Activated naive CD4-positive, alpha-beta T cell treated with anti-CD3 and anti-CD28 coated beads for 36 hours (primary cell): ENCODE measurements around the gene IFI27. TPM values are rescaled to one million over a fixed set of nuclear protein-coding genes. Genes with fewer than 3 reads are reported as not detected.

Experiments used
- CTCF ChIA-PET: fragments of 350-600 bp; sonication (Branson Sonifier 250); formaldehyde crosslinking; loops from one replicate; lab custom pipeline; 2021; ENCODE audit warnings: antibody characterized with exemption; lab: Charles Lee
- DNase-seq: peaks from one replicate; pipeline ENCODE4 v3.0.0-alpha.2; 2020
- H3K27ac Mint-ChIP-seq: one replicate; pipeline ENCODE4 v1.8.0; 2021; ENCODE audit warnings: mild to moderate bottlenecking, mixed read lengths
- H3K27me3 Mint-ChIP-seq: one replicate; pipeline ENCODE4 v1.8.0; 2021; ENCODE audit warnings: low read depth, mixed read lengths
- H3K36me3 Mint-ChIP-seq: one replicate; pipeline ENCODE4 v1.8.0; 2021; ENCODE audit warnings: low read depth, mixed read lengths
- H3K4me1 Mint-ChIP-seq: one replicate; pipeline ENCODE4 v1.8.0; 2021; ENCODE audit warnings: low read depth, mixed read lengths
- H3K4me3 Mint-ChIP-seq: one replicate; pipeline ENCODE4 v1.8.0; 2021; ENCODE audit warnings: mild to moderate bottlenecking, moderate library complexity, mixed read lengths
- H3K9me3 Mint-ChIP-seq: one replicate; pipeline ENCODE4 v1.8.0; 2021; ENCODE audit warnings: mixed read lengths
- intact Hi-C: fragments of 100-400 bp; cut with micrococcal nuclease; formaldehyde crosslinking; loops from one replicate; pipeline ENCODE4 v1.15.1; 2023
- total RNA-seq, 2 experiments: library from RNA; stranded (reverse); gene quantifications; one replicate each; pipeline ENCODE4 v1.2.3, GENCODE V29; 2021

IFI27 gene
- total RNA-seq, 2 experiments from 2014 or later, result 1.5 to 2.3 TPM

GRCh38 chr14:94128216-94128839, 17.8 kb downstream of the IFI27 start:
- H3K27ac Mint-ChIP-seq, result peak overlapping the region; percentile 68
- peaks cover 16% of the 10 kb centered on the region for H3K4me1 Mint-ChIP-seq
- H3K9me3 Mint-ChIP-seq, result no peaks in the 10 kb centered on the region
- CTCF ChIA-PET, result interaction anchor here (0.5 to 6.0 kb wide), 13 partner anchors 8 to 1681 kb away, joined by 3 to 38 read pairs (median 3); partner anchors contain the start of genes DDX24 and IFI27L1
- H3K27me3 Mint-ChIP-seq, result no peaks in the 10 kb centered on the region
- intact Hi-C loops, result loop anchor here (2.0 kb wide), 2 partner anchors 92 to 190 kb away; no protein-coding TSS in a partner anchor
- peaks cover 4% of the 10 kb centered on the region for H3K36me3 Mint-ChIP-seq
- H3K4me3 Mint-ChIP-seq, result peak overlapping the region; percentile 88
- DNase-seq, result no peak

- intact Hi-C loops, result loop anchor here (1.0 to 2.0 kb wide), 4 partner anchors 48 to 190 kb away; partner anchors contain the start of genes DDX24, IFI27L1 and OTUB2
- Mint-ChIP-seq H3K36me3 (peaks cover 4% of the 10 kb centered on the region), H3K27me3 (no peaks in the 10 kb centered on the region), H3K4me3 (peak within 1 kb of the TSS; percentile 88), H3K4me1 (peaks cover 16% of the 10 kb centered on the region), H3K27ac (peak within 1 kb of the TSS; percentile 68), H3K9me3 (no peaks in the 10 kb centered on the region)
- CTCF ChIA-PET, result interaction anchor here (0.6 to 6.0 kb wide), 13 partner anchors 8 to 189 kb away, joined by 3 to 82 read pairs (median 4); partner anchors contain the start of genes DDX24 and IFI27L1
- peak; percentile 88 for DNase-seq
Observed at GRCh38 chr14:94129111-94129757, 18.7 kb downstream of the IFI27 start, which contains the start of gene IFI27L2. Gene IFI27L2 (minus strand): TSS chr14:94129604. CDS start chr14:94129564, 40 bp downstream.

- H3K36me3 Mint-ChIP-seq, result peaks cover 4% of the 10 kb centered on the region
- DNase-seq, result peak; percentile 56
- intact Hi-C loops, result loop anchor here (1.0 to 2.0 kb wide), 4 partner anchors 49 to 191 kb away; partner anchors contain the start of genes DDX24, IFI27L1 and OTUB2
- CTCF ChIA-PET, result interaction anchor here (0.6 to 5.0 kb wide), 9 partner anchors 11 to 356 kb away, joined by 3 to 82 read pairs (median 5); no protein-coding TSS in a partner anchor
- no peaks in the 10 kb centered on the region for H3K27me3 Mint-ChIP-seq
- H3K4me1 Mint-ChIP-seq, result peaks cover 16% of the 10 kb centered on the region
- peak overlapping the region; percentile 88 for H3K4me3 Mint-ChIP-seq
- no peaks in the 10 kb centered on the region for H3K9me3 Mint-ChIP-seq
- H3K27ac Mint-ChIP-seq, result no peak overlapping the region
Observed at GRCh38 chr14:94129758-94130414, 19.4 kb downstream of the IFI27 start.

- H3K9me3 Mint-ChIP-seq, result peaks cover 7% of the 10 kb centered on the region
Observed at GRCh38 chr14:94132285-94132887, 21.9 kb downstream of the IFI27 start.

GRCh38 chr14:94135476-94135875, 24.9 kb downstream of the IFI27 start:
- intact Hi-C loops, result no loop called here
- H3K27ac Mint-ChIP-seq, result no peak overlapping the region
- no peak for DNase-seq
- H3K4me1 Mint-ChIP-seq, result peaks cover 2% of the 10 kb centered on the region
- CTCF ChIA-PET, result interaction anchor here (9.8 kb wide), 1 partner anchor 46 kb away, joined by 134 read pairs; no protein-coding TSS in a partner anchor
- peaks cover 7% of the 10 kb centered on the region for H3K9me3 Mint-ChIP-seq
- no peak overlapping the region for H3K4me3 Mint-ChIP-seq
- no peaks in the 10 kb centered on the region for H3K27me3 Mint-ChIP-seq
- no peaks in the 10 kb centered on the region for H3K36me3 Mint-ChIP-seq

More at GRCh38 chr14:94132285-94132887, 21.9 kb downstream of the IFI27 start:
- no peak overlapping the region for H3K4me3 Mint-ChIP-seq
- H3K4me1 Mint-ChIP-seq, result peaks cover 18% of the 10 kb centered on the region
- no peak overlapping the region for H3K27ac Mint-ChIP-seq
- intact Hi-C loops, result loop anchor here (1.0 to 2.0 kb wide), 4 partner anchors 48 to 416 kb away; no protein-coding TSS in a partner anchor
- CTCF ChIA-PET, result interaction anchor here (0.6 to 5.0 kb wide), 34 partner anchors 9 to 819 kb away, joined by 3 to 82 read pairs (median 4); partner anchors contain the start of genes DDX24 and IFI27L1
- H3K36me3 Mint-ChIP-seq, result peaks cover 4% of the 10 kb centered on the region
- DNase-seq, result peak; percentile 79
- H3K27me3 Mint-ChIP-seq, result no peaks in the 10 kb centered on the region

GRCh38 chr14:94136575-94137331, 26.2 kb downstream of the IFI27 start:
- H3K4me3 Mint-ChIP-seq, result no peak overlapping the region
- peaks cover 2% of the 10 kb centered on the region for H3K4me1 Mint-ChIP-seq
- H3K27ac Mint-ChIP-seq, result no peak overlapping the region
- H3K36me3 Mint-ChIP-seq, result no peaks in the 10 kb centered on the region
- peak; percentile 95 for DNase-seq
- H3K9me3 Mint-ChIP-seq, result peaks cover 7% of the 10 kb centered on the region
- intact Hi-C loops, result loop anchor here (1.0 kb wide), 4 partner anchors 44 to 350 kb away; no protein-coding TSS in a partner anchor
- CTCF ChIA-PET, result interaction anchor here (0.5 to 9.8 kb wide), 51 partner anchors 9 to 1865 kb away, joined by 3 to 134 read pairs (median 5); partner anchors contain the start of genes DDX24, IFI27L1 and OTUB2
- H3K27me3 Mint-ChIP-seq, result no peaks in the 10 kb centered on the region

GRCh38 chr14:94138251-94138650, 27.7 kb downstream of the IFI27 start:
- Mint-ChIP-seq H3K36me3 (no peaks in the 10 kb centered on the region), H3K4me3 (no peak overlapping the region), H3K9me3 (peaks cover 7% of the 10 kb centered on the region), H3K4me1 (peaks cover 2% of the 10 kb centered on the region), H3K27me3 (no peaks in the 10 kb centered on the region), H3K27ac (no peak overlapping the region)
- DNase-seq, result no peak
- CTCF ChIA-PET, result interaction anchor here (0.9 to 9.8 kb wide), 8 partner anchors 10 to 199 kb away, joined by 3 to 134 read pairs (median 20); no protein-coding TSS in a partner anchor
- intact Hi-C loops, result no loop called here

GRCh38 chr14:94139006-94139405, 28.5 kb downstream of the IFI27 start:
- Mint-ChIP-seq H3K36me3 (no peaks in the 10 kb centered on the region), H3K9me3 (peaks cover 7% of the 10 kb centered on the region), H3K4me1 (peaks cover 2% of the 10 kb centered on the region), H3K27ac (no peak overlapping the region), H3K4me3 (no peak overlapping the region), H3K27me3 (no peaks in the 10 kb centered on the region)
- CTCF ChIA-PET, result interaction anchor here (0.8 to 9.8 kb wide), 9 partner anchors 9 to 200 kb away, joined by 3 to 134 read pairs (median 6); no protein-coding TSS in a partner anchor
- no peak for DNase-seq
- intact Hi-C loops, result no loop called here

GRCh38 chr14:94139421-94139820, 28.9 kb downstream of the IFI27 start:
- CTCF ChIA-PET, result interaction anchor here (0.8 to 9.8 kb wide), 5 partner anchors 12 to 103 kb away, joined by 3 to 134 read pairs (median 38); no protein-coding TSS in a partner anchor
- Mint-ChIP-seq H3K9me3 (peaks cover 7% of the 10 kb centered on the region), H3K27me3 (no peaks in the 10 kb centered on the region), H3K4me1 (peaks cover 3% of the 10 kb centered on the region), H3K27ac (no peak overlapping the region), H3K4me3 (no peak overlapping the region), H3K36me3 (no peaks in the 10 kb centered on the region)
- intact Hi-C loops, result no loop called here
- no peak for DNase-seq

- H3K4me3 Mint-ChIP-seq, result no peak overlapping the region
- H3K27ac Mint-ChIP-seq, result no peak overlapping the region
- no peaks in the 10 kb centered on the region for H3K27me3 Mint-ChIP-seq
- intact Hi-C loops, result no loop called here
- no peaks in the 10 kb centered on the region for H3K9me3 Mint-ChIP-seq
- peaks cover 10% of the 10 kb centered on the region for H3K4me1 Mint-ChIP-seq
- no peaks in the 10 kb centered on the region for H3K36me3 Mint-ChIP-seq
- CTCF ChIA-PET, result interaction anchor here (0.7 to 9.8 kb wide), 14 partner anchors 10 to 344 kb away, joined by 3 to 134 read pairs (median 4); no protein-coding TSS in a partner anchor
- DNase-seq, result no peak
Observed at GRCh38 chr14:94142247-94142646, 31.7 kb downstream of the IFI27 start.
